Measurements from ENCODE around the gene HRH2.

HRH2 gene

DNA sequence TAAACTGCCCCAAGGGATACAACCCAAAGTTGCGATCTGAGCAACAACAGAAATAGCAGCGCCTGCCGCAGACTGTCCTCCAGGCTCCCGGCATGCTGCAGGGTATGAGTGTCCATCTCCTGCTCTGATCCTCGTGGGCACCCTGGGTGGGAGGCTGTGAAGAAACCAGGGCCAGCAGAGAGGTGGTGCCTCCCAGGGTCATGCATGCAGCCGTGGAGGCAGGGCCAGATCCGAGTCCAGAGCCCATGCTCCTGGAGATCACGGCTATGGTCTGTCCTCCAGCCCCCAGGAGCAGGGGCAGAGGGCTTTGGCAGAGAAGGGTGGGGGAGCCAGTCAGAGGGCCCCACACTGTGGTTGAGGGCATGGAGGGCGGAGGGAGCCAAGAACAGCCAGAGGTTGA lies 29.0 kb downstream of the HRH2 start:
- in situ Hi-C loops (cut with MboI; ENCODE audit: low pct_unique_long_range_greater_than_20kb, low sequenced_read_pairs, unreplicated experiment) = no loop called here
- TF ChIP-seq, protein P1, sequence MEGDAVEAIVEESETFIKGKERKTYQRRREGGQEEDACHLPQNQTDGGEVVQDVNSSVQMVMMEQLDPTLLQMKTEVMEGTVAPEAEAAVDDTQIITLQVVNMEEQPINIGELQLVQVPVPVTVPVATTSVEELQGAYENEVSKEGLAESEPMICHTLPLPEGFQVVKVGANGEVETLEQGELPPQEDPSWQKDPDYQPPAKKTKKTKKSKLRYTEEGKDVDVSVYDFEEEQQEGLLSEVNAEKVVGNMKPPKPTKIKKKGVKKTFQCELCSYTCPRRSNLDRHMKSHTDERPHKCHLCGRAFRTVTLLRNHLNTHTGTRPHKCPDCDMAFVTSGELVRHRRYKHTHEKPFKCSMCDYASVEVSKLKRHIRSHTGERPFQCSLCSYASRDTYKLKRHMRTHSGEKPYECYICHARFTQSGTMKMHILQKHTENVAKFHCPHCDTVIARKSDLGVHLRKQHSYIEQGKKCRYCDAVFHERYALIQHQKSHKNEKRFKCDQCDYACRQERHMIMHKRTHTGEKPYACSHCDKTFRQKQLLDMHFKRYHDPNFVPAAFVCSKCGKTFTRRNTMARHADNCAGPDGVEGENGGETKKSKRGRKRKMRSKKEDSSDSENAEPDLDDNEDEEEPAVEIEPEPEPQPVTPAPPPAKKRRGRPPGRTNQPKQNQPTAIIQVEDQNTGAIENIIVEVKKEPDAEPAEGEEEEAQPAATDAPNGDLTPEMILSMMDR (IDR thresholded peaks at IDR 0.05; ENCODE audit: extremely low read depth, insufficient read depth, missing control alignments) = no peak
- DNase-seq (ENCODE audit: low spot score) = no peak

DNA sequence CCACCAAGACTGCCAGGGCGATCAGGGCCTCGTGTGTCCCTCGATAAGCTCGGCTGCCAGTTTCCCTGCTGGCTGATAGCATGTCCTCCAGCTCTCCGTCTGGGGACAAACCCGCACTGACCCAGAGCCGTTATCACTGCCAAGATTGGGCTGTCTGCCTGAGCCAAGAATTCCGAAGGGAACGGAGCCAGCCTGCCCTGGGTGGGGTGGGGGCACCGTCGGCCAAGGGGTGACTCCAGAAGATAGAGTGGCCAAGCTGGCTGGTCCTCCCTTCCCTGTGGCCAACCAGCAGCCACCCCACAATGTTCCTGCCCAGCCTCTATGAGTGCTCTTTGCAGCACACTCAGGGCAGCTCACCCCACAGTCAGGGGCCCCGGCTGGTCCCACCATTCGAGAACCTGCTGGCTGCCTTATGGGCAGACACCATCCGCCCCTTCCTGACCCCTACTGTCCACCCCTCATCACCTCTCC lies 29.4 kb downstream of the HRH2 start:
- in situ Hi-C loops (cut with MboI; ENCODE audit: low pct_unique_long_range_greater_than_20kb, low sequenced_read_pairs, unreplicated experiment) = no loop called here
- TF ChIP-seq, protein P1 (IDR thresholded peaks at IDR 0.05; ENCODE audit: extremely low read depth, insufficient read depth, missing control alignments) = no peak
- DNase-seq (ENCODE audit: low spot score) = no peak

DNA sequence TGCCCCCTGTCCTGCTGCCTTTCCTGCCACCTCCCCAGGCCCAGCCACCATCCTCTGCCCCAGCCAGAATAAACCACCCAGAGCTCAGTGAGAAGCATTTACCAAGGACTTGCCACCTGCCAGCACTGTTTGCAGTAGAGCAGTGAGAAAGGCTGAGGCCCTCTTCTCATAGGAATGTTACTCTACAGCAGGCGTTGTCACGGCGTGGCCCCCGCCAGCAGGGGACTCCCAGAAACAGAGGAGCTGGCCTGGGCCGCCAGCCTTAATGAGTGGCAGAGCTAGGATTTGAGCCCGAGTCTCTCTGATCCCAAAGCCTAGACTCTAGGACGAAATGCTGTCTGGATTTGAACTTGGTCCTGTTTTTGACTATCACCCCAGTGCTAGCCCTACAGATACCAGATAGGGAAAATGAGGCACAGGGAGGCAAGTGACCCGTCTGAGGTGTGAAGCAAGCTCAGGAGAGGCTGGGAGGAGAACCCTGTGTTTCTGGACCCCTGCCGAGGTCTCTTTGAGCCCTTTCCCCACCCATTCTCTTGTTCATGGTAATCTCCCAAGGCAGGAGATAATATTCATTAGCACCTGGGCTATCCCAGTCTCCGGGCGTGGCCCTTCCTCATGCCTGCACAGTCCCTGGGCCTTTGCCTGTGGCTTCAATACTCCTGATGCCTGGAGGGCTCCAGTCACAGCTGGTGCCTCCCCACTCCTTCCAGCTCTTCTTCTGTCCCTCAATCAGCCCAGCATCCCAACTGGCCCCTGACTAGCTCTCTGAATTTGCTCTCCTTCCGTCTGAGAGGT lies 30.7 kb downstream of the HRH2 start:
- DNase-seq (ENCODE audit: low spot score) = no peak
- in situ Hi-C loops (cut with MboI; ENCODE audit: low pct_unique_long_range_greater_than_20kb, low sequenced_read_pairs, unreplicated experiment) = no loop called here
- TF ChIP-seq, protein P1 (IDR thresholded peaks at IDR 0.05; ENCODE audit: extremely low read depth, insufficient read depth, missing control alignments) = no peak

DNA sequence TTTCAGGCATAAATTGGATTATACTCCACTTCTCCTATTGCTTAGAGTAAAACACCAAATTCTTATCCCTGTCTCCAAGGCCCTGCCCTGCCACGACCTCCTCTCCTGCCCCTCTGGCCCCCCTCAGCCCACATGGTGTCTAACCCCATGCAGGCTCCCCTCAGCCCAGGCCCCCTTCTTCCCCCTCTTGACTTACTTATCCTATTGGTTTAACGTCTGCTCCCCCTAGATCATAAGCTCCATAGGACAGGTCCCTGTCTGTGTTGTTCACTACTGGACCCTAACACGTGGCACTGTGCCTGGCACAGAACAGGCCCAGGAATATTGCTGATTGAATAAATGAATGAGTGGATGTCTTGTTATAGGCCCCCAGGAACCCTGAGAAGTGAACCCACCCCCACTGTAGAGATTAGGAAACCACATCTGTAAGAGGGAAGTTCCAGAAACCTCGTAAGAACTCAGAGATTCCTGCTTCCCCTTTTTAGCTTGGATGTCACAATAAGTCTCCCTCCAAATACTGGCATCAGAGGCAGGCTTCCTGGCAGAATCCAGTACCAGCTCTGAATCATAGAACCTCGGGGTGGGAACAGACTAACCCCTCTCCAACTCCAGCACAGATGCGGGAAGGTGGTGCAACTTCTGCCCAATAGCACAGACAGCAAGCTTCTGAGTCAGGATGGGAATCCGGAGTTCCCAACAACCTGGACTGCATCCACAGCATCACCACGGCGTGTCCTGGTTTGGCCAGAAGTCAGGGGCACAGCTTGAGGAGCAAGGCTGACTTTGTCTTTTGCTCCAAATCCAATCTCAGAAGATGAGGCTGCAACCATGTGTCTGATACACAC lies 31.5 kb downstream of the HRH2 start:
- in situ Hi-C loops (cut with MboI; ENCODE audit: low pct_unique_long_range_greater_than_20kb, low sequenced_read_pairs, unreplicated experiment) = no loop called here
- no peak for DNase-seq (ENCODE audit: low spot score)
- TF ChIP-seq, protein P1 (IDR thresholded peaks at IDR 0.05; ENCODE audit: extremely low read depth, insufficient read depth, missing control alignments) = no peak

DNA sequence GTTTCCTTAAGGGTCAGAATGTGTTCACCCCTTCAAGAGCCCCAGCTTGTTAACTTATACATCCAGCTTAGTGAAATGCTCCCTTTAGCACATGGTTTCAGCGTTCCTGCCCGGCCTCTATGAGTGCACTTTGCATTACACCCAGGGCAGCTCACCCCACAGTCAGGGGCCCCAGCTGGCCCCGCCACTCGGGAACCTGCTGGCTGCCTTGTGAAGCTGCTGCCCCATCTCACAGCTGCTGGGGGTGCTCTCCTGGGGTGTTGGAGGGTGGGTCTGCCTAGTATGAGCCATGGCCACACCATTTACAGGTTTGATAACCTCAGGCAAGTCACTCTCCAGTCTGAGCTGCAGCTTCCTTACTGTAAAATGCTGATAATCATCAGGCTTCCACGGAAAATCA lies 32.2 kb downstream of the HRH2 start:
- DNase-seq (ENCODE audit: low spot score) = no peak
- TF ChIP-seq, protein P1 (IDR thresholded peaks at IDR 0.05; ENCODE audit: extremely low read depth, insufficient read depth, missing control alignments) = no peak
- in situ Hi-C loops (cut with MboI; ENCODE audit: low pct_unique_long_range_greater_than_20kb, low sequenced_read_pairs, unreplicated experiment) = no loop called here

DNA sequence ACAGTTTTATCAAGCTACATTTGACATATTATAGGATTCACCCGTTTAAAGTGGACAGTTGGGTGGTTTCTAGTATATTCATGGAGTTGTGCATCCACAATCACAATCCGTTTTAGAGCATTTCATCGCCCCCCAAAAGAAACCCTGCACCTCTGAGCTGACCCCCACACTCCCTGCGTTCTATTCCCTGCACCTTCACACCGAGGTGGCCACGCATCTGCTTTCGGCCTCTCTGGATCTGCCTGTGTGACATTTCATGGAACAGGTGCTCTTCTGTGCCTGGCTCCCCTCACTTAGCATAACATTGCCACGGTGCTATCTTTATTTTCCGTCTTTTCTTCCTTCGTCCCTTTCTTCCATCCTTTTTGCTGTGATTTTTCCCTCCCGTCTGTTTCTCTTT lies 32.7 kb downstream of the HRH2 start:
- in situ Hi-C loops (cut with MboI; ENCODE audit: low pct_unique_long_range_greater_than_20kb, low sequenced_read_pairs, unreplicated experiment) = no loop called here
- TF ChIP-seq, protein P1 (IDR thresholded peaks at IDR 0.05; ENCODE audit: extremely low read depth, insufficient read depth, missing control alignments) = no peak
- DNase-seq (ENCODE audit: low spot score) = no peak

Data from GM13977 (cell line).